ENCODE results near the gene IZUMO2. TPM values are rescaled to one million over a fixed set of nuclear protein-coding genes. Genes with fewer than 3 reads are reported as not detected.

IZUMO2 gene
- total RNA-seq, 1 experiment from 2014 or later = not detected

GRCh38 chr19:50158577-50158976 lies 4.5 kb downstream of the IZUMO2 start:
- ChIA-PET POLR2A (no interaction called here), CTCF (no interaction called here)
- no peak for TF ChIP-seq SIN3A (IDR thresholded peaks at IDR 0.05; ENCODE audit: borderline replicate concordance, insufficient read depth, low read depth, low read length)
- no peak for TF ChIP-seq TCF7L2 (IDR thresholded peaks at IDR 0.05; ENCODE audit: low read depth, low read length)
- TF ChIP-seq REST (IDR thresholded peaks at IDR 0.05; ENCODE audit: insufficient read depth in 1 of 2, low read depth in 2 of 2, low read length in 1 of 2) = no peak
- no peak for TF ChIP-seq POLR2AphosphoS5 (IDR thresholded peaks at IDR 0.05; ENCODE audit: low read depth, low read length)
- no peak for TF ChIP-seq CTCF (IDR thresholded peaks at IDR 0.05)
- H3K27ac ChIP-seq (ENCODE audit: low read length) = no peak overlapping the region
- intact Hi-C loops (cut with micrococcal nuclease; ENCODE audit: unreplicated experiment) (no loop called here), in situ Hi-C loops (cut with HindIII; ENCODE audit: low pct_unique_long_range_greater_than_20kb, low sequenced_read_pairs) (no loop called here)
- DNase-seq (ENCODE audit: low read depth, low spot score) (no peak), ATAC-seq (no peak)
- no TSS peak for BruUV-seq (replicated peaks)
- no peaks in the 10 kb centered on the region for H3K4me1 ChIP-seq (ENCODE audit: control insufficient read depth, insufficient read depth, low read length)
- no peaks in the 10 kb centered on the region for H3K36me3 ChIP-seq (ENCODE audit: control insufficient read depth, insufficient read depth, low read length)
- H3K4me3 ChIP-seq (ENCODE audit: low read depth in 2 of 2, low read length in 2 of 2) = no peak overlapping the region
- H3K9me3 ChIP-seq (ENCODE audit: control insufficient read depth, insufficient read depth, low read depth, low read length) = no peaks in the 10 kb centered on the region
- peaks cover 2% of the 10 kb centered on the region; the same call in 1 of the 2 replicates for H3K27me3 ChIP-seq (ENCODE audit: control insufficient read depth, insufficient read depth, low read length)

- no peak for ATAC-seq
- Histone ChIP-seq H3K36me3 (ENCODE audit: control insufficient read depth, insufficient read depth, low read length) (no peaks in the 10 kb centered on the region), H3K27ac (ENCODE audit: low read length) (no peak overlapping the region), H3K27me3 (ENCODE audit: control insufficient read depth, insufficient read depth, low read length) (peaks cover 2% of the 10 kb centered on the region; the same call in 1 of the 2 replicates), H3K9me3 (ENCODE audit: control insufficient read depth, insufficient read depth, low read depth, low read length) (no peaks in the 10 kb centered on the region), H3K4me1 (ENCODE audit: control insufficient read depth, insufficient read depth, low read length) (no peaks in the 10 kb centered on the region), H3K4me3 (ENCODE audit: low read depth in 2 of 2, low read length in 2 of 2) (no peak overlapping the region)
- ChIA-PET CTCF (interaction anchor here (0.6 kb wide), 1 partner anchor 160 kb away, joined by 4 read pairs; no protein-coding TSS in a partner anchor), POLR2A (interaction anchor here (0.6 kb wide), 1 partner anchor 11 kb away, joined by 6 read pairs; no protein-coding TSS in a partner anchor)
- intact Hi-C loops (cut with micrococcal nuclease; ENCODE audit: unreplicated experiment) (no loop called here), in situ Hi-C loops (cut with HindIII; ENCODE audit: low pct_unique_long_range_greater_than_20kb, low sequenced_read_pairs) (no loop called here)
- BruUV-seq (replicated peaks) = no TSS peak
- DNase-seq (ENCODE audit: low read depth, low spot score) = no peak
- no peak for TF ChIP-seq POLR2AphosphoS5 (IDR thresholded peaks at IDR 0.05; ENCODE audit: low read depth, low read length)
- no peak for TF ChIP-seq SIN3A (IDR thresholded peaks at IDR 0.05; ENCODE audit: borderline replicate concordance, insufficient read depth, low read depth, low read length)
- peak; percentile 39 for TF ChIP-seq CTCF (IDR thresholded peaks at IDR 0.05)
Measured at GRCh38 chr19:50155520-50156109, 7.5 kb downstream of the IZUMO2 start.

Data from Panc1 (cell line).